Urinary bladder (tissue), 4 donors: ENCODE measurements around the gene FFAR3. TPM values are rescaled to one million over a fixed set of nuclear protein-coding genes. Genes with fewer than 3 reads are reported as not detected.

Experiments
- DNase-seq: peaks from one replicate; pipeline ENCODE4 v3.0.0-alpha.2; 2015; ENCODE audit errors: extremely low spot score
- H3K27ac ChIP-seq: one replicate; pipeline ENCODE4 v1.5.1; 2013; ENCODE audit warnings: low read depth, mild to moderate bottlenecking, moderate library complexity
- H3K36me3 ChIP-seq: one replicate; pipeline ENCODE4 v1.6.1; 2013; ENCODE audit warnings: mild to moderate bottlenecking, moderate library complexity; ENCODE audit not compliant: insufficient read depth
- H3K4me1 ChIP-seq: one replicate; pipeline ENCODE4 v1.6.1; 2013; ENCODE audit warnings: mild to moderate bottlenecking, moderate library complexity; ENCODE audit not compliant: insufficient read depth
- H3K4me3 ChIP-seq: one replicate; pipeline ENCODE4 v1.5.1; 2013; ENCODE audit warnings: low read depth, low read length
- WGBS: extraction: QIAGEN DNeasy Blood & Tissue Kit; methylation state at CpG from one replicate; pipeline ENCODE4 v1.1.7; 2013; 5-methylcytosine and 5-hydroxymethylcytosine counted together
- polyA plus RNA-seq: library from polyadenylated mRNA; stranded (reverse); fragments of 200-250 nt; gene quantifications from one replicate; pipeline ENCODE4 v1.2.3, GENCODE V29; 2013
- total RNA-seq: library from RNA; depleted of rRNA; stranded (reverse); fragments of >200 nt; gene quantifications from one replicate; pipeline ENCODE4 v1.2.3, GENCODE V29; 2014
- donor health status: healthy with polysubstance abuse.
- donor health status: healthy.

FFAR3 gene
- total and polyA plus RNA-seq, 2 donors, result 0.16 to 0.68 TPM

- Histone ChIP-seq H3K36me3 (no peaks in the 10 kb centered on the region), H3K27ac (no peak overlapping the region), H3K4me1 (no peaks in the 10 kb centered on the region), H3K4me3 (no peak overlapping the region)
- WGBS, result 64% methylated on average over 16 of the region's 16 CpGs
- DNase-seq, result no peak
Measured at GRCh38 chr19:35318679-35319448, 39.4 kb upstream of the FFAR3 start.

DNA sequence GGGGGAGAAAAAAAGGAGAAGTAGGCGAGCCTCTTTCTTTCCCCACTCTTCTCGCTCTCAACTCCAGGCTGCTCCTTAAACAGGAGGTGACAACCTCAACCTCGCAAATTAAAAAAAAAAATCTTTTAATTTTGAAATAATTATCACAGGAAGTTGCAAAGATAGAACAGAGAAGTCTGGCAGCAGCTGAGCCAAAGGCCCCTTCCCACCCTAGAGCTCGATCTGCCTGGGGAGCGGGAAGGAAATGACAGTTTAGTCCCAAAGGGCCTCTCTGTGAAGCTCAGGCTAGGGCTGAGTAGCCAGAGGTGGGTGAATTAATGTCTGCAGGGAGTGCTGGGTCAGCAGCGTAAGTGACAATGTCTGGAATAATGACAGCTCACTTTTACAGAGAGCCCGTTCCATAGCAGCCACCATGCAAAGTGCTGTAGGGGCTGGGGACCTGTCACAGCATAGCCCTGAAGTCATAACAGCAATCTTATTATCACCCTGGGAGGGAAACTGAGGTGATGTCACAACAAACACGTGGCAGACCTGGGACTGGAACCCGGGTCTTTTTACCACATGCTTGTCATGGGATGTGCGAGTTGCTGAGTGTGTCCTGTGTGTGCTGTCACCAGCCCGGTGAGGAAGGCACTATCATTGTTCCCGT lies 38.1 kb upstream of the FFAR3 start:
- WGBS, result 70% methylated on average over 12 of the region's 12 CpGs
- H3K4me1 ChIP-seq, result no peaks in the 10 kb centered on the region
- H3K4me3 ChIP-seq, result no peak overlapping the region
- DNase-seq, result no peak
- H3K27ac ChIP-seq, result no peak overlapping the region
- no peaks in the 10 kb centered on the region for H3K36me3 ChIP-seq

DNA sequence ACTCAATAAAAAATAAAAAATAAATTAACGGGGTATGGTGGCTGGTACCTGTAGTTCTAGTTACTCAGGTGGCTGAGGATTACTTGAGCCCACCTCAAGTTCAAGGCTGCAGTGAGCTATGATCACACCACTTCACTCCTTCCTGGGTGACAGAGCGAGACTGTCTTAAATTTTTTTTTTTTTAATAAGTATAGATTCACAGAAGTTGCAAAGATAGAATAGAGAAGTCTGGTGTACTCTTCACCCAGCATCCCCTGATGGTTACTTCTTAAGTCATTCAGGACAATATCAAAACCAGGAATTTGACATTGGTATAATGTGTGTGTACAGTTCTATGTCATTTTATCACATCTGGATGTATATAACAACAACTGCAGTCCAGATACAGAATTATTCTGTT lies 37.0 kb upstream of the FFAR3 start:
- DNase-seq, result no peak
- no peak overlapping the region for H3K27ac ChIP-seq
- H3K4me3 ChIP-seq, result no peak overlapping the region
- no peaks in the 10 kb centered on the region for H3K36me3 ChIP-seq
- H3K4me1 ChIP-seq, result no peaks in the 10 kb centered on the region
- 95% methylated on average over 2 of the region's 2 CpGs for WGBS

DNA sequence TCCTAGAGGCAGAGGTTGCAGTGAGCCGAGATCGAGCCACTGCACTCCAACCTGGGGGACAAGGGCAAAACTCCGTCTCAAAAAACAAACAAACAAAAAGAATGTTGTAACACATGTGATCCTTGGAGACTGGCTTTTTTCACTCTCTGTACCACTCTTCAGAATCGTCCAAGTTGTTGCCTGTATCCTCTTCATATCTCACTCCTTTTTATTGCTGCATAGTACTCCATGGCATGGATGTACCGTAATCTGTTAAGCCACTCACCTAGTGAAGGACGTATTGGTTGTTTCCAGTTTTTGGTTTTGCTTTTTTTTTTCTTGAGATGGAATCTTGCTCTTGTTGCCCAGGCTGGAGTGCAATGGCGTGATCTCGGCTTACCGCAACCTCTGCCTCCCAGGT lies 36.2 kb upstream of the FFAR3 start:
- no peak for DNase-seq
- H3K36me3 ChIP-seq, result no peaks in the 10 kb centered on the region
- 96% methylated on average over 9 of the region's 9 CpGs for WGBS
- no peaks in the 10 kb centered on the region for H3K4me1 ChIP-seq
- H3K4me3 ChIP-seq, result no peak overlapping the region
- H3K27ac ChIP-seq, result no peak overlapping the region

- Histone ChIP-seq H3K4me1 (no peaks in the 10 kb centered on the region), H3K27ac (no peak overlapping the region), H3K4me3 (no peak overlapping the region), H3K36me3 (no peaks in the 10 kb centered on the region)
- DNase-seq, result no peak
- 70% methylated on average over 4 of the region's 4 CpGs for WGBS
Measured at GRCh38 chr19:35327642-35328041, 30.6 kb upstream of the FFAR3 start.

DNA sequence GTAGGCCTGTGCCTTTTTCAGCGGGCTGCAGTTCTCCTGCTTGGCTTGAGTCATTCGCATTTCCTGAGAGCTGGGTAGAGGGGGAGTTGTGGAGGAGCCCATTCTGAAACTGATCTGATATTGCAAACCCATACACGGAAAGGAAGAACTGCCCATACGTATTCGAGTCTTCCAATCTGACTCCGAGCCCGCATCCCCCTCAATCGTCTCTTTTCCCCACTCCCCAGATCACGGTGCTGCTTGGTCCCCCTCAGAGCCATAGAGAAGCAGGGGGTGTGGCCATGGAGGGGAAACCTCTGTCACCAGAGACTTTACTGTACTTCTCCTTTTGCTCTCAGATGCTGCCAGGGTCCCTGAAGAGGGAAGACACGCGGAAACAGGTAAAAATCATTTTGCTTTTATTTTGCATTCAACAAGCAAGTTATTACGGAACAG lies 29.4 kb upstream of the FFAR3 start, which contains the start of gene CD22:
CD22 (plus strand) TSS at position 337 of the 435 bp plus-strand sequence. CDS start 2,854 bp downstream, outside the sequence.
- H3K4me1 ChIP-seq, result no peaks in the 10 kb centered on the region
- no peak within 1 kb of the TSS for H3K4me3 ChIP-seq
- 75% methylated on average over 12 of the region's 12 CpGs for WGBS

GRCh38 chr19:35329323-35329722 lies 28.9 kb upstream of the FFAR3 start:
- no peaks in the 10 kb centered on the region for H3K36me3 ChIP-seq
- H3K27ac ChIP-seq, result no peak overlapping the region
- no peak for DNase-seq
- H3K4me1 ChIP-seq, result no peaks in the 10 kb centered on the region
- no peak overlapping the region for H3K4me3 ChIP-seq
- 81% methylated on average over 4 of the region's 4 CpGs for WGBS

More for the DNA sequence above, 29.4 kb upstream of the FFAR3 start, which contains the start of gene CD22:
- DNase-seq, result no peak
- no peaks in the 10 kb centered on the region for H3K36me3 ChIP-seq
- no peak within 1 kb of the TSS for H3K27ac ChIP-seq

DNA sequence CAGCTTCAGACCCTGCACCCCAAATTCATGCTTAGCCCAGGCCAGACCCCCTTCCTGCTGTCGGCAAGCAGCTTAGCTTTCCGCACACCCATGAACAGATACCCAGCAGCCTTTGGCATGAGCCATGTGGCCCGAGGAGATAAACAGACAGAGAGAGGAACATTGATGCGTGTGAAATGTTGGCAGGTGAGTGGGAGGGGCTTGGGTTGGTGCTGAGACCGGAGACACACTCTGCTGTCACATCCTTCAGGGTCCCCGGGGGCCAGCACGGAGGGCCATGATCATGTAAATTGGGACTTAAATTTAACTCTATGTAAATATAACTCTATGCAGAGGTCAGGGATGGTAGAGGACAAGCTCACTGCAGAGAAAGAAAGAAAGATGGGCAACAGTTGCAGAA lies 27.8 kb upstream of the FFAR3 start:
- 64% methylated on average over 7 of the region's 7 CpGs for WGBS

GRCh38 chr19:35331551-35332214 lies 26.6 kb upstream of the FFAR3 start:
- Histone ChIP-seq H3K27ac (no peak overlapping the region), H3K36me3 (no peaks in the 10 kb centered on the region), H3K4me3 (no peak overlapping the region), H3K4me1 (no peaks in the 10 kb centered on the region)
- no peak for DNase-seq
- WGBS, result 84% methylated on average over 14 of the region's 14 CpGs

More for the DNA sequence above, 27.8 kb upstream of the FFAR3 start:
- no peak for DNase-seq
- H3K27ac ChIP-seq, result no peak overlapping the region
- no peaks in the 10 kb centered on the region for H3K4me1 ChIP-seq
- H3K36me3 ChIP-seq, result no peaks in the 10 kb centered on the region
- H3K4me3 ChIP-seq, result no peak overlapping the region

GRCh38 chr19:35332817-35333216 lies 25.4 kb upstream of the FFAR3 start:
- H3K4me3 ChIP-seq, result no peak overlapping the region
- no peak for DNase-seq
- H3K4me1 ChIP-seq, result no peaks in the 10 kb centered on the region
- no peaks in the 10 kb centered on the region for H3K36me3 ChIP-seq
- 71% methylated on average over 12 of the region's 12 CpGs for WGBS
- no peak overlapping the region for H3K27ac ChIP-seq

DNA sequence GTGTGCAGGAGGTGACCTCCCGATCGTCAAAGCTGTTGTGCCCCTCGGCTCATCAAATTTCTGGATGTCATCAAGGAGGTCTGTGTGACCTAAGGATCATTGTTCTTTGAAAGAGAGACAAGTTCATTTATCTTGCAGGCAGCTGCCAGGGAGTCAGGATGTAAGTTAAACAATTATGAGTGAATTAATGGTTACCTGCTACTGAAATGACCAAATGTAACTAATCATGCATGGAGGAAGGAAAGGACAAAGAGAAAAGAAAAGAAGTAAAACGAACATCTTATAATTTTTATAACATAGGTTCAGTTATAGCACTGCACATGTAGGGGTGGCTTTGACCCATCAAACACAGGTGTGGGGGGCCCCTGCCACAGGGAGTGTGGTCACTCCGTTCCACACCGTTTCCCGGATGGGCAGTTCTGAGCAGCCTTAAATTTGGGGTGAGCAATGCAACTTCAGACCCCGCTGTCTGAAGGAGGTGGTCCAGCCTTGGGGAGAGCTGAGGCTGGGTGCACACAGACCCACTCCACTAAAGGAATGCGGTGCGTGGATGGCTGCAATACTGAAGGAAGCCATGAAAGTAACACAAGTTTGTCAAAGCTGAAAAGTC lies 24.0 kb upstream of the FFAR3 start:
- 87% methylated on average over 10 of the region's 10 CpGs for WGBS
- Histone ChIP-seq H3K27ac (no peak overlapping the region), H3K36me3 (no peaks in the 10 kb centered on the region), H3K4me3 (no peak overlapping the region), H3K4me1 (no peaks in the 10 kb centered on the region)
- no peak for DNase-seq

GRCh38 chr19:35336166-35336955 lies 21.9 kb upstream of the FFAR3 start:
- 86% methylated on average over 21 of the region's 21 CpGs for WGBS

More at GRCh38 chr19:35336166-35336955, 21.9 kb upstream of the FFAR3 start:
- no peak overlapping the region for H3K4me3 ChIP-seq
- no peak overlapping the region for H3K27ac ChIP-seq
- no peak for DNase-seq
- no peaks in the 10 kb centered on the region for H3K36me3 ChIP-seq
- H3K4me1 ChIP-seq, result no peaks in the 10 kb centered on the region
